NCI-H2081 treated with DMSO at 0.1 percent for 48 hours (cell line): ENCODE measurements around the gene LELP1.
"Not testable (repeated sequence)": the region's sequence is repeated elsewhere in the genome, so short reads cannot be mapped to it uniquely, and the experiment has no call there.

ENCODE experiments used
- DNase-seq: peaks from one replicate; lab custom pipeline; 2025; lab: John Stamatoyannopoulos, UW

The LELP1 gene

DNA sequence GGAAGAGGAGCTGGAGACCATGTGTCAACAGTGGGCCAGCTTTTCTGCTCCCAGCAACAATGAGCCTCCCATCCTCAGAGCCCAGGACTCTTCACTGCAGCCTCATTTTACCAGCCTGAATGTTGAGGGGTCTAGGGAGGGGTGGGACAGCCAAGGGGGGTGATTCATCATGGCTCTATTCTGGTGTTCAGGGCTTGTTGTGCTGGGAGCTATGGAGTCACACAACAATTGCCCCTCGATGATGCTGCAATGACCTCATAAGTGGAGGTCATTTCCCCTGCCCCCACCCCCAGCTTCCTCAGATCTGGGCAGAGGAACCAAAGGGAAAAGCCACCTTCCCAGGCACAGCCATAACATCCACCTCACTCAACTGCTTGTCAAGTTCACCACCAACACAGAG, at the start of gene LELP1:
LELP1 (plus strand) TSS at position 301 of the 400 bp plus-strand sequence. CDS start 1,278 bp downstream, outside the sequence.
- no peak for DNase-seq

GRCh38 chr1:153155541-153155940, 47.7 kb upstream of the LELP1 start:
- no peak for DNase-seq

GRCh38 chr1:153168686-153169085, 34.5 kb upstream of the LELP1 start:
- no peak for DNase-seq

DNA sequence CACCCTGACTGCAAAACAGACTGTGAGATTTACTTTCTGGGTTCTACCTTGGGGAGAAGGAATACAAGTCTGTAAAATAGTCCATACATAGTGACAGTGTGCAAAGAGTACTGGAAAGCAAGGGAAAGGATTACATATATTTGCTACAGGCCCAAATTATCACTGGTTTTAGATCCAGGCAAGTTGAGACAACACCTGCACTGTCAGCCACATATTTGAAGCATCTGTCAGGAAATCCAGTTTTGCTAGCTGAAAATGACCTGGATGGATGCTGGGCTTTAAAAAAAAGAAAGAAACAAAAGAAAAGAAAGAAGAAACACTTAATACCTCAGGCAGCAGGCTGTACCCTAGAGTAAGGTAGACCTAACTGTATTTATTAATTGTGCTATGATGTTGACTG, 28.6 kb upstream of the LELP1 start:
- no peak for DNase-seq

GRCh38 chr1:153178922-153179321, 24.3 kb upstream of the LELP1 start:
- DNase-seq: no peak

DNA sequence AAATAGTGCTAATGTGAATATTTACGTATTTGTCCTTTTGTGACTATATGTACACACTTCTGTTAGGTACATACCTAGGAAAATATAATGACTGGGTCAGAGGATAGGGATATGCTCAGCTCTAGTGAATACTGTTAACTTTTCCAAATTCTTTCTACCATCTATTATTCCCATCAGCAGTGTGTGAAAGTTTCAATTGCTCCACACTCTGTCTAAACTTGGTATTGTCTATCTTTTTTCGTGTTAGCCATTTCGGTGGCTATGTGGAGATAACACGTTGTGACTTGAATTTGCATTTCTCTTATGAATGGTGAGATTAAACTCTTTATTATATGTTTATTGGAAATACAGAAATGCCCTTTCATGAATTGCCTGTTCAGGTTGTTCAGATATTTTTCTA, 22.7 kb upstream of the LELP1 start:
- no peak for DNase-seq

- not testable (repeated sequence) for DNase-seq
These were observed 14.9 kb upstream of the LELP1 start for GRCh38 chr1:153188301-153188700.

- no peak for DNase-seq
These were observed 12.9 kb upstream of the LELP1 start for GRCh38 chr1:153190373-153190772.

DNA sequence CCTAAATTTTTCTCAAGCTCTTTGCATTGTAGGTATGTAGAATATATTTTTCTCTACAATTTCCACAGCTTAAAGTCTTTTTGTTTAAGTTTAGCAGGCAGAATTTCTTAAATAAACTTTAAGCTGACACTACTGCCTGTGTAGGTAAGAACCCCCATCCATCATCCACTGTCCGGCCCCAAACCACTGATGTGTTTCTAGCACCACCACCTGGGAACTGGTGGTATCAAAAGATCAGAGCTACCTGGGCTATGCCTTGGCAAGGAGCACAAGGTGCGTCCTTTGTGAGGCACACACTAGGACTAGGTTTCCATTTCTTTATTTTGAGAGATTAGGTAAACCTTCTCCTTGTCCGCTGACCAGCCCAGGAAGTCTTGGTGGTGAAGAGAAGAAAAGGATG, 10.5 kb upstream of the LELP1 start:
- DNase-seq: peak; percentile 30

DNA sequence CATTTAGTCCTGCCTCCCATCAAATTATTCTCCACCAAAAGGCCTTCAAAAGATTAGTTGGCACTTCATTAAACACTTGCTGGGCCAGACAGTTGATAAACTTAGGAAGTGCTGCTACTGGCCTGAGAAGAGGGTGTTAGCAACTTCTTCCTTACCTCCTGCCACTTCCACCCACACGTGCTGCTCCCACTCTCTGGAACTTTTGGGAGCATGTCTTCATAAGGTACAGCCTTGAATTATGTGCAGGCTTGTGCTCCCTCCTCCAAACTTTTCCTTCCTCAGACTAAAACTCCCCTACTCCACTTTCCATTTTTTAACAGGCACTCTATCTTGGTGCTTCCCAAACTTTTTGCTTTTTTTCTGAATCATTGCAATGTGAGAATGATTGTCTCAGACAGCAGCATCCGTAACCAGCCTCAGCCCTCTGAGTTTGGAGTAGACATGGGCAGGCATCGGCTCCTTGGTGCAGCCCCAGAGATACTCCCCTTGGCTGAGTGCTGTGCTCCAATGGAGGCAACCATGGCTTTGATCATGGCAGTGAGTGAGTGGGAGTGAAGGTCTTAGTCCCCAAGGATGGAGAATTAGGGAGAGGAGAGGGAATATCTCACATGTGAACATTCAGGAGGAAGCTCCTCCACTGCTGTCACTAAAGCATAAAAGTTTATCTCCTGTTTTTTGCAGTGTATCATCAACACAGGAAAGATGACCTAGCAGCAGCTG, 8.7 kb upstream of the LELP1 start:
- DNase-seq: no peak

- no peak for DNase-seq
These were observed 8.0 kb upstream of the LELP1 start for GRCh38 chr1:153195216-153195615.

DNA sequence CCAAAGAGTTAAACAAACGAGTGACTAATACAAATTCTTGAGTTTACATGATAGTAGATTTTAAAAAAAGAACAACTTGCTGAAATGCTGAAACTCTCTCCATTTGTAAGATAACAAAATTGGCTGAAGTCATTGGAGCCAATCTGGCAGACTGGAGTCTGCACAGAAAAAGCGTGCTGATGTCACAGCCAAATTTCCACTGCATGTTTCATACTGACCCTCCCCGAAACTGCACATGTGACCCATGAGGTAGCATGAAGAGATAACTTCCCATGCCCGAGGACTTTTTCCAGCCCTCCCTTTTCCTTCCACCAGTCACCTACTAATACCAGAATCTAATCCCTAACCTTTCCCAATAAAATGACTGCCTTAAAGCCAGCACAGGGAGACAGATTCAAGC, 1.2 kb upstream of the LELP1 start:
- DNase-seq: no peak

DNA sequence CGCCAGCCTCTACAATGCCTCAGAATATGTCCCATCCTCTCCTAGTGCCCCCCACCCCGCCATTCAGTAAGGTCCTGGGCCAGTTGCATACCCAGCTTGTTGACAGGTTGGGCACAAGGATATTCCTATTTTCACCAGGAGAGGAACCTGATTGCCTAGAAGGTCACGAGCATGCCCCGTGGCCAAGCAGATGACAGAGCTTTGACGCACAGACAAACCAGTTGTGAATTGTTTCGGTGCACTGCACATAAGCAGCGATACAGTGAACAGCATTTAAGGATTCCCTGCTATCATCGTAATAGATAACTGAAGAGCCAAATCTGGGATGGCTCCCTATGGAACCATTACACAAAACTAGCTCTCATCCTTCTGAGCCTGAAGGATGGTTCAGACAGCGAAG, 3.4 kb downstream of the LELP1 start:
- no peak for DNase-seq

GRCh38 chr1:153210206-153210605, 7.0 kb downstream of the LELP1 start:
- DNase-seq: no peak

- no peak for DNase-seq
These were observed 9.0 kb downstream of the LELP1 start for GRCh38 chr1:153212201-153212600.

- DNase-seq: no peak
These were observed 10.3 kb downstream of the LELP1 start for GRCh38 chr1:153213519-153213918.

DNA sequence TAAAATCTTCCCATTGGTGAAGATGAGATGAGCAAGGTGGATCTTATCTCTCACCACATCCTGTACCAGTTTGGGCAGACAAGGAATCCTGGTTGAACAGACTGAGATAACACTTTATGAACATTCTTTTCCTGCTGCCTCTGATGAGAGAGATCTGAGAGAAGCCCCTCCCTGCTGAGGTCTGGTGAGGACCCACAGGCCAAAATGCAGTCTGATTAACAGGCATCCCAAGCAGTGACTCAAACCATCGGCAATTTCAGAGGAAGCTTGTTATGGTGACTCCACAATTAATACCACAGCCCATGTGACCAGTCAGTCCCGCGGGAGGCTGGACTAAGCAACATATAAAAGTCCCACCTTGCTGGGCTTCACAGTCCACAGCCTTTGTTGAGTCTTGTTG, 14.0 kb downstream of the LELP1 start, which contains the start of gene PRR9:
PRR9 (plus strand) TSS at position 373 of the 400 bp plus-strand sequence. CDS start 561 bp downstream, outside the sequence.
- DNase-seq: no peak

DNA sequence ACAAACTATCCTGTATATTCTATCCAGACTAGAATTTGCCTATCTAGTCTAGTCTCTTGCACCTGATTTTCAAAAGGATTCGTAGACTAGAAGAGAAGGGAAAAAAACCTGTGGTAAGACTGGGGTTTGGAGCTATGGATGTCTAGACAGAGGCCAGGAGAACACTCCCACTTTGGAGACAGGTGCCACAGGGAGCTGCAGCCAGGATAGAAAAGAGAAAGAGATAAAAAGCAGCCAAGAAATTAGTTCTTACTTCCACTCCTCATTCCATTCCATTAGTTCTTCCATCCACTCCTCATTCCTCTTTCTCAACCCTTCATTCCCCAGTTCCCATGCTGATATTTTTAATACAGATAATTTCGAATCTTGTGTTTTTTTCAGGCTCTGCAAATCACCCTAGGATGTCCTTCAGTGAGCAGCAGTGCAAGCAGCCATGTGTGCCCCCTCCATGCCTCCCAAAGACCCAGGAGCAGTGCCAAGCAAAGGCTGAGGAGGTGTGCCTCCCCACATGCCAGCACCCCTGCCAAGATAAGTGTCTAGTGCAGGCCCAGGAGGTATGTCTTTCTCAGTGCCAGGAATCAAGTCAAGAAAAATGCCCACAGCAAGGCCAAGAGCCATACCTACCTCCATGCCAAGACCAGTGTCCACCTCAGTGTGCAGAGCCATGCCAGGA, 14.7 kb downstream of the LELP1 start:
- DNase-seq: no peak

- DNase-seq: no peak
These were observed 17.5 kb downstream of the LELP1 start for GRCh38 chr1:153220606-153221303.

DNA sequence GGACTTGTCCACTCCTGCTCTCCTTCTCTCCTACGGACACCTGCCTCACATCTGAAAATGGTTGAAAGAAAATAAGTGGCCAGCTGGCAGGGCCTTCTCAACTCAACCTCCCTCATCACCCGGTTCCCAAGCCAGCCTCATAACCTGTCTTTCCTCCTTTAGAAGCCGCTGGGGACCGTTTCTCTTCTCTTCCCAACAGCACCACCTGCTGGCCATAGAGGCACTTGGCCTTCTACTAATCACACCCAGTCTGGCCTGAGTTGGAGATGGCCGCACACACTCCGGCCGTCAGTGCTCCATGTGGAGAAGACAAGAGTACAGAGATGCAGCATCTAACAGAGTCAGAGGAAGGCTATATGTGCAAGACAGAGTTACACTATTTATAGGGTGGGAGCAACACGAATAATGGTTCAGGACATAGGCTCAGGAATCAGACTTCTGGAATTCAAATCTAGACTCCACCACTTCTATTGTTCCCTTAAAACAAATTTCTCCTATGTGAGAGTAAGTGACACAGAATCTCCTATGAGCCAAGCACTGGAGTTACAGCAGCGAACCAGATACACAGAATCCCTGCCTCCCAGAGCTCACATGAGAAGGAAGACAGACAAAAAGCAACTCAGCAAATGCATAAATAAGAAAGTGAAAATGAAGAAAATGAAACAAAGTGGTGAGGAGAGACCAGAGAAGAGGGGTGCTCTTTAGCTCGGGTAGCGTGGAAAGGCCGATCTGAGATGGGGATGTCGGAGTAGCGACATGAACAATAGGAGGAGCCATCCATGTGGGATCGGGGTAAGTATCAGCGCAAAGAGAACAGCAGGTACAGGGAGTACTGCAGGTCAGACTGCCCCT, 20.0 kb downstream of the LELP1 start:
- DNase-seq: not testable (repeated sequence)

- no peak for DNase-seq
These were observed 24.6 kb downstream of the LELP1 start for GRCh38 chr1:153227810-153228209.

DNA sequence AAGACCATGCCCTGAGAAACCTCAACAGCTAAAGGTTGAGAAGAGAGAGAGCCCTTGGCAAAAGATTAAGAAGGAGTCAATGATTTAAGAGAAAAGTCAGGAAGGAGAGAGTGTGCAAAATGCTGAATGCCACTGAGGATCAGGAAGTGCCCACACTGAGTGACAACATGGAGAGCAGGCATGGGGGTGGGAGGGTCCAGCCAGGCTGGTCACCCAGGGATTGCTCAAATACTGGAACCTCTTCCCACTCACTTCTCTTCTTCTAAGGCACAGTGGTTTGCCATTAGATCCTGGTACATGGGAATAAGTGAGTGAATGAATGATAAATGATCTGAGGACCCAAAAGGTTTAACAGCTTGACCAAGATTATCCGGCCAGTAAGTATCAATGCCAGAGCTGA, 25.3 kb downstream of the LELP1 start:
- DNase-seq: no peak
